BJ (cell line): Measurements from ENCODE around the gene ERC1. TPM values are rescaled to one million over a fixed set of nuclear protein-coding genes. Genes with fewer than 3 reads are reported as not detected.

Experiments used
- CTCF ChIA-PET: fragments of 350-600 bp; formaldehyde crosslinking; extraction: SDS; loops from one replicate; lab custom pipeline; 2021; ENCODE audit warnings: antibody characterized with exemption, inconsistent platforms; lab: Yijun Ruan, JAX
- POLR2A ChIA-PET: fragments of 300-600 bp; sonication (Branson Sonifier 250); formaldehyde crosslinking; extraction: SDS; loops from one replicate; lab custom pipeline; 2021; ENCODE audit warnings: antibody characterized with exemption; lab: Charles Lee
- DNase-seq: peaks from one replicate; pipeline ENCODE4 v3.0.0-alpha.2; 2011; ENCODE audit warnings: low read depth
- H3K27me3 ChIP-seq: 2 replicates; pipeline ENCODE4 v1.6.0; 2011; ENCODE audit warnings: low read length; ENCODE audit not compliant: control insufficient read depth, insufficient read depth
- H3K36me3 ChIP-seq: 2 replicates; pipeline ENCODE4 v1.5.1; 2011; ENCODE audit warnings: low read length; ENCODE audit not compliant: control insufficient read depth, insufficient read depth
- H3K4me3 ChIP-seq: 2 replicates; pipeline ENCODE4 v1.5.1; 2011; ENCODE audit warnings: low read depth, mild to moderate bottlenecking, control low read depth, low read length
- polyA plus RNA-seq: library from polyadenylated mRNA; depleted of rRNA; stranded (reverse); fragments of >200 nt; gene quantifications from 2 replicates; pipeline ENCODE4 v1.2.3, GENCODE V29; 2011
- TF ChIP-seq, protein P1 (sequence below): IDR thresholded peaks from 2 replicates; pipeline ENCODE4 v1.5.1; 2011; ENCODE audit warnings: low read depth, mild to moderate bottlenecking, control low read depth, inconsistent platforms, low read length, moderate library complexity; ENCODE audit not compliant: insufficient read depth

ERC1 gene
- polyA plus RNA-seq, 1 experiment: 14.5 TPM

DNA sequence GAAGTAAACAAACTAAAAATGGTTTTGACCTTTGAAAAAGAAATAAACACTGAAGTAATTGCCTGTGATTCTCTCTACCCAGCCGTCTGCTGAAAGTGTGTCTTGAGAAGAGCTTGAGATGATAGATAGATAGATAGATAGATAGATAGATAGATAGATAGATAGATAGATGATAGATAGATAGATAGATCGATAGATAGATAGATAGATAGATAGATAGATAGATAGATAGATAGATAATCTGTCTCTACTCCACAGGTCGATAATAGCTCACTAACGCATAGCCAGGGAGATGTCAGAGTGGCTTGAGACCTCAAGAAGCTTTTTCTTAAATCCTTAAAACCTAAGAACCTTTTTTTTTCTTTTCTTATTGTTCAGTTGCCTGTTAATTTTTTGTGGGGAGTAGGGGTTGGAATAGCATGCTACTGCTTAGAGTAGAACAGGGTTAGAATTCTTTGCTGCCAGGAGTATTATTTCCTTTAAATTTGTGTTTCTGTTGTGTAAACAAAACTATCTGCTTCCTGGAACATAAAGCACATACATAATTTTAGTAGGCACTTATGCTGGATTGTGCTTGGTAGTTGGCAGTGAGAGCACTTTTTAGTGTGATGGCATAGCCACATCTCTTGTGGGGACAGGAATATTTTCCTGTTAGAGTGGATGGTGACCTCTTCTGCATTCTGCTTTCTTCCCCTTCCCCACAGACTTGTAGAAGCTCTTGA is 433.8 kb downstream of the ERC1 start:
- no peak overlapping the region for H3K4me3 ChIP-seq
- DNase-seq: no peak
- TF ChIP-seq, protein P1, sequence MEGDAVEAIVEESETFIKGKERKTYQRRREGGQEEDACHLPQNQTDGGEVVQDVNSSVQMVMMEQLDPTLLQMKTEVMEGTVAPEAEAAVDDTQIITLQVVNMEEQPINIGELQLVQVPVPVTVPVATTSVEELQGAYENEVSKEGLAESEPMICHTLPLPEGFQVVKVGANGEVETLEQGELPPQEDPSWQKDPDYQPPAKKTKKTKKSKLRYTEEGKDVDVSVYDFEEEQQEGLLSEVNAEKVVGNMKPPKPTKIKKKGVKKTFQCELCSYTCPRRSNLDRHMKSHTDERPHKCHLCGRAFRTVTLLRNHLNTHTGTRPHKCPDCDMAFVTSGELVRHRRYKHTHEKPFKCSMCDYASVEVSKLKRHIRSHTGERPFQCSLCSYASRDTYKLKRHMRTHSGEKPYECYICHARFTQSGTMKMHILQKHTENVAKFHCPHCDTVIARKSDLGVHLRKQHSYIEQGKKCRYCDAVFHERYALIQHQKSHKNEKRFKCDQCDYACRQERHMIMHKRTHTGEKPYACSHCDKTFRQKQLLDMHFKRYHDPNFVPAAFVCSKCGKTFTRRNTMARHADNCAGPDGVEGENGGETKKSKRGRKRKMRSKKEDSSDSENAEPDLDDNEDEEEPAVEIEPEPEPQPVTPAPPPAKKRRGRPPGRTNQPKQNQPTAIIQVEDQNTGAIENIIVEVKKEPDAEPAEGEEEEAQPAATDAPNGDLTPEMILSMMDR: no peak
- ChIA-PET CTCF (no interaction called here), POLR2A (no interaction called here)
- no peaks in the 10 kb centered on the region for H3K27me3 ChIP-seq
- H3K36me3 ChIP-seq: no peaks in the 10 kb centered on the region

DNA sequence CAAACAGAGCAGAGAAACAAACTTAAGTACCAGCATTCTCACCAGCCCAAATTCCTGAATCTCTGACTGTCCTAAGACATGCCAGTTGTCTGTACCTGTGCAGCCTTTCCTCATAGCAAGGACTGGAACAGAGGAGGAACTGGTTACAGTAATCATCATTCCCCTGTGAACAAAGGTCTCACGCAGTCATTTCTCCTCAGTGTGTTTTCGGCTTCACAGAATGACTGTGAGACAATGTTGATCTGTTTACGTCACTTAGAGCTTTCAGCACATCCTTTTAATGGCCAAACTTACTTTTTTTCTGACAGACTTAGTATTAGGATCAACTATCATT is 434.3 kb downstream of the ERC1 start:
- H3K27me3 ChIP-seq: no peaks in the 10 kb centered on the region
- ChIA-PET POLR2A (no interaction called here), CTCF (no interaction called here)
- H3K4me3 ChIP-seq: no peak overlapping the region
- TF ChIP-seq, protein P1: no peak
- no peaks in the 10 kb centered on the region for H3K36me3 ChIP-seq
- DNase-seq: no peak

- TF ChIP-seq, protein P1: no peak
- H3K27me3 ChIP-seq: no peaks in the 10 kb centered on the region
- ChIA-PET CTCF (no interaction called here), POLR2A (no interaction called here)
- H3K36me3 ChIP-seq: no peaks in the 10 kb centered on the region
- no peak overlapping the region for H3K4me3 ChIP-seq
- DNase-seq: no peak
These were observed 437.6 kb downstream of the ERC1 start for GRCh38 chr12:1428671-1429070.

DNA sequence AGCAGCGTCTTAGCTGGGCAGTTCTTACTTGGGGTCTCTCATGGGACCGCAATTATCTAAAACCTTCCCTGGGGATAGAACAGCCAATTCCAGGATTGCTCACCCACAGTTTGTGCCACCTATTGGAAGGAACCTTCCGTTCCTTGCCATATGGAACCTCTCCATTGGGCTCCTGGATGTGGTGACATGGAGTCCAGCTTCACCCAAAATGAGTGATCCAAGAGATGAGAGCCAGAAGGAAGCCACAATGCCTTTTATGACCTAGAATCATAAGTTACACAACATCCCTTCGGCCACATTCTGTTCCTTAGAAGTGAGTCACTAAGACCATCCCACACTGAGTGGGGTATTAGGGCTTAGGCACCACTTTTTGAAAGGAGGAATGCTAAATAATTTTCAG is 439.0 kb downstream of the ERC1 start:
- Histone ChIP-seq H3K36me3 (no peaks in the 10 kb centered on the region), H3K27me3 (no peaks in the 10 kb centered on the region), H3K4me3 (no peak overlapping the region)
- TF ChIP-seq, protein P1: no peak
- CTCF ChIA-PET: interaction anchor here (0.9 kb wide), 1 partner anchor 154 kb away, joined by 4 read pairs; no protein-coding TSS in a partner anchor
- DNase-seq: peak; percentile 72
- POLR2A ChIA-PET: no interaction called here

DNA sequence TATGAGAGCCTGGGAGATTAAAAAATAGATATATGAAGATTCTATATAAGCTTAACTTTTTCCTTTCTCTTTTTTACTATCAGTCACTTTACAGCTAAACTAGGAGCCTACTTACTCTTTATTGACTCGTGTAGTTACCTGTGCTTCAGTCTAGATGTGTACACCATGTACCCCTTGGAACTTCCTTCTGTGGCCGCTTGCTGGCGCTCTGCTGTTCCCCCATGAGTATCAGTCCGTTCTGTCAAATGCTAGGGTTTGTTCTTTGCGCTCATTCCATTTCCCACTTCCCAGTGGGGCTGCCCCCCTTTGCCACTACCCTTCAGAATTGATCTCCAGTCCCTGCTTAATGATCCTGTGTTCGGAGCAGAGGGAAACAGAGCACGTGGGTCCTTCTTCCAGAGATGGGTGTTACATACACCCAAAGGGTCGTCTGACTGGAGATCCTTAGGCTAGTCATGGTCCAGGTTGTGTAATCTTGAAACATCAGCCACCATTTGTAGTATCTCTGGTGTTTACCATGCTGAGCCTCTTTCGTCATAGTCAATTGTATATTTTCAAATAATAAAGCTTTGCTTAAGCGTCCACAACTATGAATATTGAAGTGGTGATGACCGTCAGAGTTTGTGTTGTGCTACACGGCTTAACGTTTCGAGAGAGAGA is 443.4 kb downstream of the ERC1 start:
- TF ChIP-seq, protein P1: no peak
- Histone ChIP-seq H3K36me3 (no peaks in the 10 kb centered on the region), H3K4me3 (no peak overlapping the region), H3K27me3 (no peaks in the 10 kb centered on the region)
- DNase-seq: no peak
- ChIA-PET POLR2A (no interaction called here), CTCF (interaction anchor here (0.8 kb wide), 1 partner anchor 8 kb away, joined by 3 read pairs; no protein-coding TSS in a partner anchor)
